GM12873 (cell line): Measurements from ENCODE around the gene ZNF385A.

Experiments
- CTCF ChIP-seq: IDR thresholded peaks from 2 replicates; pipeline ENCODE4 v1.5.1; 2012; ENCODE audit warnings: low read depth, mild to moderate bottlenecking, moderate library complexity, low read length, control low read depth; ENCODE audit not compliant: insufficient read depth; ENCODE audit errors: missing control alignments

Gene ZNF385A

GRCh38 chr12:54371328-54372112, 13.0 kb downstream of the ZNF385A start:
- no peak for TF ChIP-seq CTCF

GRCh38 chr12:54370171-54370730, 14.3 kb downstream of the ZNF385A start:
- peak; percentile 79 for TF ChIP-seq CTCF

GRCh38 chr12:54369597-54370131, 14.9 kb downstream of the ZNF385A start:
- TF ChIP-seq CTCF, result no peak

GRCh38 chr12:54368709-54369596, 15.6 kb downstream of the ZNF385A start:
- peak; percentile 97 for TF ChIP-seq CTCF

GRCh38 chr12:54368025-54368708, 16.4 kb downstream of the ZNF385A start:
- no peak for TF ChIP-seq CTCF

GRCh38 chr12:54364413-54364812, 20.1 kb downstream of the ZNF385A start, which contains the start of gene GPR84:
TSS of gene GPR84 (minus strand) at chr12:54364486. CDS start at chr12:54363851, 635 bp downstream.
- TF ChIP-seq CTCF, result no peak
